ENCODE data around the gene SULF2.

DNA sequence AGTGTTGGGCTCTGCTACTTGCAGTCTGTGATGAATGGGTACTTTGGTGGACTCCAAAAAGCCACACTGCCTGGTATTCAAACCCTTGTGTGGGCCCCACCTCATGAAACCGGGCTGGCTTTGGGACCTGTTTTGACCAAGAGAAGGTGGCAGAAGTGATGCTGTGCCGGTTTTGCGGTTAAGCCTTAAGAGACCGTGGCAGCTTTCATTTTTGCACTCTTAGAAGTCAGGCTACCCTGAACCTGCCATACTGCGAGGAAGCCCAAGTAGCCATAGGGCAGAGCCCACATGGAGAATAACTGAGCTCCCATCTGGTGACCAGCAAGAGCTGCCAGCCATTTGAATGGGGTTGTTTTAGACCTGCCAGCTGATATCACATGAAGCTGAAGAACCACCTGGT, 10.2 kb downstream of the SULF2 start:
- TF ChIP-seq POLR2A (IDR thresholded peaks at IDR 0.05), result no peak
- TF ChIP-seq, protein P1, sequence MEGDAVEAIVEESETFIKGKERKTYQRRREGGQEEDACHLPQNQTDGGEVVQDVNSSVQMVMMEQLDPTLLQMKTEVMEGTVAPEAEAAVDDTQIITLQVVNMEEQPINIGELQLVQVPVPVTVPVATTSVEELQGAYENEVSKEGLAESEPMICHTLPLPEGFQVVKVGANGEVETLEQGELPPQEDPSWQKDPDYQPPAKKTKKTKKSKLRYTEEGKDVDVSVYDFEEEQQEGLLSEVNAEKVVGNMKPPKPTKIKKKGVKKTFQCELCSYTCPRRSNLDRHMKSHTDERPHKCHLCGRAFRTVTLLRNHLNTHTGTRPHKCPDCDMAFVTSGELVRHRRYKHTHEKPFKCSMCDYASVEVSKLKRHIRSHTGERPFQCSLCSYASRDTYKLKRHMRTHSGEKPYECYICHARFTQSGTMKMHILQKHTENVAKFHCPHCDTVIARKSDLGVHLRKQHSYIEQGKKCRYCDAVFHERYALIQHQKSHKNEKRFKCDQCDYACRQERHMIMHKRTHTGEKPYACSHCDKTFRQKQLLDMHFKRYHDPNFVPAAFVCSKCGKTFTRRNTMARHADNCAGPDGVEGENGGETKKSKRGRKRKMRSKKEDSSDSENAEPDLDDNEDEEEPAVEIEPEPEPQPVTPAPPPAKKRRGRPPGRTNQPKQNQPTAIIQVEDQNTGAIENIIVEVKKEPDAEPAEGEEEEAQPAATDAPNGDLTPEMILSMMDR (IDR thresholded peaks at IDR 0.05), result no peak

Data from testis (tissue), 2 donors.